IPS-11a (cell line): ENCODE results near the gene GIMAP2.

Experiments used
- H3K4me3 ChIP-seq: one replicate; pipeline ENCODE4 v1.5.1; 2013; ENCODE audit warnings: low read depth, low read length, control low read depth

The GIMAP2 gene

GRCh38 chr7:150731916-150732315 is 46.4 kb downstream of the GIMAP2 start:
- no peak overlapping the region for H3K4me3 ChIP-seq

GRCh38 chr7:150732786-150733481 is 47.4 kb downstream of the GIMAP2 start:
- H3K4me3 ChIP-seq: no peak overlapping the region

- no peak overlapping the region for H3K4me3 ChIP-seq
Measured at GRCh38 chr7:150733482-150734095, 48.1 kb downstream of the GIMAP2 start.

- H3K4me3 ChIP-seq: no peak overlapping the region
Measured at GRCh38 chr7:150734254-150734653, 48.7 kb downstream of the GIMAP2 start.

- H3K4me3 ChIP-seq: no peak overlapping the region
Measured at GRCh38 chr7:150735596-150736358, 50.3 kb downstream of the GIMAP2 start.

- H3K4me3 ChIP-seq: no peak overlapping the region
Measured at GRCh38 chr7:150736864-150737263, 51.4 kb downstream of the GIMAP2 start.

GRCh38 chr7:150737265-150738055 is 52.0 kb downstream of the GIMAP2 start, which contains the start of gene GIMAP5:
GIMAP5 (plus strand) TSS chr7:150737418; CDS start chr7:150740885, 3,467 bp downstream.
- H3K4me3 ChIP-seq: no peak within 1 kb of the TSS

GRCh38 chr7:150738092-150738491 is 52.6 kb downstream of the GIMAP2 start:
- H3K4me3 ChIP-seq: no peak overlapping the region

- H3K4me3 ChIP-seq: no peak overlapping the region
Measured at GRCh38 chr7:150738591-150739001, 53.1 kb downstream of the GIMAP2 start.

- H3K4me3 ChIP-seq: no peak overlapping the region
Measured at GRCh38 chr7:150739033-150739432, 53.5 kb downstream of the GIMAP2 start.

- H3K4me3 ChIP-seq: no peak overlapping the region
Measured at GRCh38 chr7:150740053-150740452, 54.5 kb downstream of the GIMAP2 start.

GRCh38 chr7:150742286-150742968 is 56.9 kb downstream of the GIMAP2 start:
- H3K4me3 ChIP-seq: no peak overlapping the region
